Osteocyte (in vitro differentiated cells): ENCODE data around the gene MEDAG. TPM values are rescaled to one million over a fixed set of nuclear protein-coding genes. Genes with fewer than 3 reads are reported as not detected.
A peak's percentile ranks its signal among the peaks of the same experiment; 100 is the strongest.

Experiments used
- DNase-seq: peaks from one replicate; pipeline ENCODE4 v3.0.0; 2021; ENCODE audit warnings: mixed read lengths; ENCODE audit not compliant: unreplicated experiment; ENCODE audit errors: extremely low spot score
- H3K27ac Mint-ChIP-seq: one replicate; pipeline ENCODE4 v1.8.0; 2021; ENCODE audit warnings: mild to moderate bottlenecking, mixed read lengths; ENCODE audit not compliant: unreplicated experiment
- H3K27me3 Mint-ChIP-seq: one replicate; pipeline ENCODE4 v1.8.0; 2021; ENCODE audit warnings: mixed read lengths; ENCODE audit not compliant: unreplicated experiment
- H3K36me3 Mint-ChIP-seq: one replicate; pipeline ENCODE4 v1.8.0; 2021; ENCODE audit warnings: mixed read lengths; ENCODE audit not compliant: unreplicated experiment
- H3K4me1 Mint-ChIP-seq: one replicate; pipeline ENCODE4 v1.8.0; 2021; ENCODE audit warnings: mixed read lengths; ENCODE audit not compliant: unreplicated experiment
- H3K4me3 Mint-ChIP-seq: one replicate; pipeline ENCODE4 v1.8.0; 2021; ENCODE audit warnings: mild to moderate bottlenecking, moderate library complexity, mixed read lengths; ENCODE audit not compliant: unreplicated experiment
- H3K9me3 Mint-ChIP-seq: one replicate; pipeline ENCODE4 v1.8.0; 2021; ENCODE audit warnings: mixed read lengths; ENCODE audit not compliant: unreplicated experiment
- CTCF ChIP-seq: fragments of 200-600 bp; sonication (generic); IDR thresholded peaks from 2 replicates; pipeline ENCODE4 v1.5.0; 2021; ENCODE audit warnings: antibody characterized with exemption, mild to moderate bottlenecking, moderate library complexity
- total RNA-seq: library from RNA; stranded (reverse); gene quantifications from 2 replicates; pipeline ENCODE4 v1.2.1, GENCODE V29; 2021

MEDAG gene
- total RNA-seq, 1 donor from 2014 or later, result 2.7 TPM

GRCh38 chr13:30906411-30907051 lies 460 bp downstream of the MEDAG start:
- Mint-ChIP-seq H3K27me3 (no peaks in the 10 kb centered on the region), H3K4me1 (peaks cover 37% of the 10 kb centered on the region), H3K36me3 (no peaks in the 10 kb centered on the region), H3K9me3 (no peaks in the 10 kb centered on the region), H3K4me3 (no peak overlapping the region), H3K27ac (peak overlapping the region; percentile 78)
- TF ChIP-seq CTCF, result no peak
- DNase-seq, result no peak

- no peak for TF ChIP-seq CTCF
- H3K27me3 Mint-ChIP-seq, result no peaks in the 10 kb centered on the region
- no peaks in the 10 kb centered on the region for H3K9me3 Mint-ChIP-seq
- H3K4me3 Mint-ChIP-seq, result peak overlapping the region; percentile 23
- H3K27ac Mint-ChIP-seq, result peak overlapping the region; percentile 78
- no peaks in the 10 kb centered on the region for H3K36me3 Mint-ChIP-seq
- H3K4me1 Mint-ChIP-seq, result peaks cover 37% of the 10 kb centered on the region
- no peak for DNase-seq
Observed at GRCh38 chr13:30907121-30907861, 1.2 kb downstream of the MEDAG start.

- H3K4me3 Mint-ChIP-seq, result no peak overlapping the region
- DNase-seq, result no peak
- H3K36me3 Mint-ChIP-seq, result no peaks in the 10 kb centered on the region
- H3K9me3 Mint-ChIP-seq, result no peaks in the 10 kb centered on the region
- peak overlapping the region; percentile 66 for H3K27ac Mint-ChIP-seq
- H3K4me1 Mint-ChIP-seq, result peaks cover 37% of the 10 kb centered on the region
- no peaks in the 10 kb centered on the region for H3K27me3 Mint-ChIP-seq
- no peak for TF ChIP-seq CTCF
Observed at GRCh38 chr13:30908416-30908980, 2.4 kb downstream of the MEDAG start.

GRCh38 chr13:30910676-30911075 lies 4.6 kb downstream of the MEDAG start:
- no peaks in the 10 kb centered on the region for H3K27me3 Mint-ChIP-seq
- no peaks in the 10 kb centered on the region for H3K9me3 Mint-ChIP-seq
- H3K4me1 Mint-ChIP-seq, result peaks cover 30% of the 10 kb centered on the region
- H3K4me3 Mint-ChIP-seq, result no peak overlapping the region
- no peak overlapping the region for H3K27ac Mint-ChIP-seq
- DNase-seq, result no peak
- TF ChIP-seq CTCF, result no peak
- H3K36me3 Mint-ChIP-seq, result no peaks in the 10 kb centered on the region
